Aorta (tissue), 4 donors: ENCODE results near the gene PHRF1. TPM values are rescaled to one million over a fixed set of nuclear protein-coding genes. Genes with fewer than 3 reads are reported as not detected.

Experiments
- microRNA-seq, 2 donors: library from miRNA; unstranded; fragments of <30 nt; microRNA quantifications; one replicate each; pipeline ENCODE4 v1.2.0, GENCODE V29; 2020
- polyA plus RNA-seq, 2 donors: library from polyadenylated mRNA; stranded (reverse); fragments of 200-250 nt; gene quantifications; one replicate each; pipeline ENCODE4 v1.2.3, GENCODE V29; 2013
- total RNA-seq, 2 donors: library from RNA; stranded (reverse); fragmentation: NEBNext Ultra II Directional; extraction: Animal tissue kit (Norgen Biotek cat#: 25700); gene quantifications; one replicate each; pipeline ENCODE4 v1.2.1, GENCODE V29; 2021
- donor health status: healthy with polysubstance abuse.
- donor health status: Bipolar disorder and iron deficiency.
- donor health status: DM: no; HTN: no; CAD: no.
- donor health status: DM: yes; HTN: yes; CAD: no.

Gene PHRF1
- total and polyA plus RNA-seq, 4 donors = 7.6 to 32.4 (median 22.4) TPM

Small RNAs within 50 kb of the gene (microRNA-seq; reads per million reads assigned to microRNA genes)
- 137 to 224 reads per million in 2 donors for gene MIR210

Other genes starting within 250 kb of the PHRF1 start
- 1 to 10 TPM in 1 of 2 donors, under 1 TPM in 1; 0.58 to 3.2 TPM for gene B4GALNT4, start 207.0 kb upstream of the PHRF1 start, total RNA-seq
- 1 to 10 TPM in 1 of 2 donors, under 1 TPM in 1; 0.38 to 4.6 TPM for gene B4GALNT4, start 207.0 kb upstream of the PHRF1 start, polyA plus RNA-seq
- under 1 TPM in 1 of 2 donors, not detected in 1; 0.42 TPM for gene PKP3, start 182.3 kb upstream of the PHRF1 start, total RNA-seq
- gene PKP3, start 182.3 kb upstream of the PHRF1 start, polyA plus RNA-seq = 10 to 100 TPM in 1 of 2 donors, under 1 TPM in 1; 0.05 to 10.9 TPM
- 10 to 100 TPM; 19.8 to 47.8 TPM for gene SIGIRR, start 161.5 kb upstream of the PHRF1 start, total RNA-seq
- gene SIGIRR, start 161.5 kb upstream of the PHRF1 start, polyA plus RNA-seq = 10 to 100 TPM; 27.8 to 52.7 TPM
- gene ANO9, start 134.5 kb upstream of the PHRF1 start, total RNA-seq = 1 to 10 TPM; 1.3 to 2.8 TPM
- 1 to 10 TPM in 1 of 2 donors, under 1 TPM in 1; 0.41 to 8.1 TPM for gene ANO9, start 134.5 kb upstream of the PHRF1 start, polyA plus RNA-seq
- gene PTDSS2, start 126.2 kb upstream of the PHRF1 start, total RNA-seq = 10 to 100 TPM; 19.2 to 34.1 TPM
- gene PTDSS2, start 126.2 kb upstream of the PHRF1 start, polyA plus RNA-seq = 10 to 100 TPM; 10.1 to 47.6 TPM
- gene RNH1, start 69.2 kb upstream of the PHRF1 start, total RNA-seq = 100 to 1,000 TPM; 146 to 184 TPM
- gene RNH1, start 69.2 kb upstream of the PHRF1 start, polyA plus RNA-seq = 100 to 1,000 TPM; 125 to 224 TPM
- 10 to 100 TPM; 35.9 to 44.9 TPM for gene HRAS, start 40.9 kb upstream of the PHRF1 start, total RNA-seq
- gene HRAS, start 40.9 kb upstream of the PHRF1 start, polyA plus RNA-seq = 100 to 1,000 TPM in 1 of 2 donors, 10 to 100 TPM in 1; 75.9 to 142 TPM
- gene LRRC56, start 38.9 kb upstream of the PHRF1 start, total RNA-seq = 1 to 10 TPM; 1.0 to 1.3 TPM
- 1 to 10 TPM in 1 of 2 donors, under 1 TPM in 1; 0.25 to 1.5 TPM for gene LRRC56, start 38.9 kb upstream of the PHRF1 start, polyA plus RNA-seq
- gene LMNTD2, start 15.7 kb upstream of the PHRF1 start, total RNA-seq = 1 to 10 TPM; 1.4 to 1.9 TPM
- 1 to 10 TPM; 1.7 to 1.9 TPM for gene LMNTD2, start 15.7 kb upstream of the PHRF1 start, polyA plus RNA-seq
- 1 to 10 TPM; 5.6 to 8.5 TPM for gene RASSF7, start 15.5 kb upstream of the PHRF1 start, total RNA-seq
- gene RASSF7, start 15.5 kb upstream of the PHRF1 start, polyA plus RNA-seq = 1 to 10 TPM; 8.4 to 9.9 TPM
- 10 to 100 TPM; 23.3 to 30.9 TPM for gene IRF7, start 39.5 kb downstream of the PHRF1 start, total RNA-seq
- 10 to 100 TPM; 13.4 to 29.3 TPM for gene IRF7, start 39.5 kb downstream of the PHRF1 start, polyA plus RNA-seq
- not detected for gene CDHR5, start 48.5 kb downstream of the PHRF1 start, total RNA-seq
- gene CDHR5, start 48.5 kb downstream of the PHRF1 start, polyA plus RNA-seq = 10 to 100 TPM in 1 of 2 donors, under 1 TPM in 1; 0.79 to 39.8 TPM
- gene SCT, start 50.7 kb downstream of the PHRF1 start, total RNA-seq = not detected
- not detected for gene SCT, start 50.7 kb downstream of the PHRF1 start, polyA plus RNA-seq
- 1 to 10 TPM; 1.3 to 2.1 TPM for gene DRD4, start 60.8 kb downstream of the PHRF1 start, total RNA-seq
- 1 to 10 TPM in 1 of 2 donors, not detected in 1; 3.4 TPM for gene DRD4, start 60.8 kb downstream of the PHRF1 start, polyA plus RNA-seq
- 10 to 100 TPM; 32.2 to 59.5 TPM for gene DEAF1, start 118.8 kb downstream of the PHRF1 start, total RNA-seq
- gene DEAF1, start 118.8 kb downstream of the PHRF1 start, polyA plus RNA-seq = 10 to 100 TPM; 15.7 to 53.0 TPM
- gene TMEM80, start 119.3 kb downstream of the PHRF1 start, total RNA-seq = 10 to 100 TPM; 15.6 to 23.0 TPM
- gene TMEM80, start 119.3 kb downstream of the PHRF1 start, polyA plus RNA-seq = 10 to 100 TPM in 1 of 2 donors, 1 to 10 TPM in 1; 8.4 to 31.2 TPM
- 10 to 100 TPM; 41.0 to 45.1 TPM for gene EPS8L2, start 129.8 kb downstream of the PHRF1 start, total RNA-seq
- 100 to 1,000 TPM in 1 of 2 donors, 10 to 100 TPM in 1; 64.6 to 102 TPM for gene EPS8L2, start 129.8 kb downstream of the PHRF1 start, polyA plus RNA-seq
- gene TALDO1, start 171.0 kb downstream of the PHRF1 start, total RNA-seq = 100 to 1,000 TPM; 113 to 130 TPM
- 100 to 1,000 TPM; 122 to 187 TPM for gene TALDO1, start 171.0 kb downstream of the PHRF1 start, polyA plus RNA-seq
- 10 to 100 TPM; 36.1 to 52.7 TPM for gene GATD1, start 201.0 kb downstream of the PHRF1 start, total RNA-seq
- gene GATD1, start 201.0 kb downstream of the PHRF1 start, polyA plus RNA-seq = 10 to 100 TPM in 1 of 2 donors, 1 to 10 TPM in 1; 9.6 to 32.5 TPM
- gene CEND1, start 213.6 kb downstream of the PHRF1 start, total RNA-seq = not detected
- under 1 TPM in 1 of 2 donors, not detected in 1; 0.10 TPM for gene CEND1, start 213.6 kb downstream of the PHRF1 start, polyA plus RNA-seq
- gene SLC25A22, start 221.8 kb downstream of the PHRF1 start, total RNA-seq = 10 to 100 TPM; 10.1 to 12.9 TPM
- 1 to 10 TPM; 3.2 to 5.6 TPM for gene SLC25A22, start 221.8 kb downstream of the PHRF1 start, polyA plus RNA-seq
- 10 to 100 TPM in 1 of 2 donors, 1 to 10 TPM in 1; 8.5 to 14.7 TPM for gene PIDD1, start 228.8 kb downstream of the PHRF1 start, total RNA-seq
- 10 to 100 TPM; 15.3 to 71.4 TPM for gene PIDD1, start 228.8 kb downstream of the PHRF1 start, polyA plus RNA-seq
- 1,000 to 10,000 TPM; 1,300 to 1,387 TPM for gene RPLP2, start 233.5 kb downstream of the PHRF1 start, total RNA-seq
- gene RPLP2, start 233.5 kb downstream of the PHRF1 start, polyA plus RNA-seq = 1,000 to 10,000 TPM; 1,256 to 1,452 TPM
- 100 to 1,000 TPM; 116 to 121 TPM for gene PNPLA2, start 242.4 kb downstream of the PHRF1 start, total RNA-seq
- gene PNPLA2, start 242.4 kb downstream of the PHRF1 start, polyA plus RNA-seq = 100 to 1,000 TPM in 1 of 2 donors, 10 to 100 TPM in 1; 33.7 to 240 TPM